Glutamatergic neuron (in vitro differentiated cells): ENCODE results near the gene UBQLN1. TPM values are rescaled to one million over a fixed set of nuclear protein-coding genes. Genes with fewer than 3 reads are reported as not detected.
"Not testable (repeated sequence)": the region's sequence is repeated elsewhere in the genome, so short reads cannot be mapped to it uniquely, and the experiment has no call there.

ENCODE experiments used
- DNase-seq: peaks from one replicate; pipeline ENCODE4 v3.0.0; 2022
- H3K27ac Mint-ChIP-seq: one replicate; pipeline ENCODE4 v1.8.0; 2020; ENCODE audit warnings: mild to moderate bottlenecking, mixed read lengths, inconsistent platforms; ENCODE audit not compliant: unreplicated experiment
- H3K27me3 Mint-ChIP-seq: one replicate; pipeline ENCODE4 v1.8.0; 2020; ENCODE audit warnings: mild to moderate bottlenecking, moderate library complexity, mixed read lengths, inconsistent platforms; ENCODE audit not compliant: unreplicated experiment
- H3K36me3 Mint-ChIP-seq: one replicate; pipeline ENCODE4 v1.8.0; 2020; ENCODE audit warnings: mild to moderate bottlenecking, mixed read lengths, inconsistent platforms; ENCODE audit not compliant: unreplicated experiment
- H3K4me1 Mint-ChIP-seq: one replicate; pipeline ENCODE4 v1.8.0; 2020; ENCODE audit warnings: mild to moderate bottlenecking, low read depth, mixed read lengths, inconsistent platforms; ENCODE audit not compliant: unreplicated experiment
- H3K4me3 Mint-ChIP-seq: one replicate; pipeline ENCODE4 v1.8.0; 2020; ENCODE audit warnings: mild to moderate bottlenecking, mixed read lengths, inconsistent platforms; ENCODE audit not compliant: unreplicated experiment
- H3K9me3 Mint-ChIP-seq: one replicate; pipeline ENCODE4 v1.8.0; 2020; ENCODE audit warnings: mild to moderate bottlenecking, moderate library complexity, mixed read lengths, inconsistent platforms; ENCODE audit not compliant: unreplicated experiment
- total RNA-seq: library from RNA; stranded (reverse); fragmentation: NEBNext Ultra II Directional; extraction: Animal tissue kit (Norgen Biotek cat#: 25700); gene quantifications from one replicate; pipeline ENCODE4 v1.2.1, GENCODE V29; 2021; ENCODE audit not compliant: unreplicated experiment
- TF ChIP-seq, protein P1 (sequence below): fragments of 200-600 bp; sonication (generic); IDR thresholded peaks from one replicate; pipeline ENCODE4 v1.5.0; 2021; ENCODE audit not compliant: partially characterized antibody, unreplicated experiment

UBQLN1 gene
- total RNA-seq, 1 donor from 2014 or later: 188 TPM

DNA sequence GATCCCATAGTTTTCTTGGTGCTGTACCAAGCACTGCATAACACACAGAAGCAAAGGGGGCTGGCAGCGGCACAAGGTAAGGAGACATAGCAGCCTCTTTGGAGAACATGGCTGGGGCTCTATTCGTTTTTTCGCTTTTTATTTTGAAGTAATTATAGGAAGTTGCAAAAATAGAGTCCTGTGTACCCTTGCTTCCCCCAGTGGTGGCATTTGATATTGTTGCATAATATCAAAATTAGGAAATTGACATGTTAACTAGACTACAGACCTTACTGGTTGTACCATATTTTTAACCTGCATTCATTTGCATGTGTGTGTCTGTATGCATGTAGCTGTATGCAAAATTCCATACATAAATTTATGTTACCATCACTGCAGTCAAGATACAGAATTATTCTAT is 6.6 kb upstream of the UBQLN1 start:
- DNase-seq: no peak
- H3K4me1 Mint-ChIP-seq: peaks cover 2% of the 10 kb centered on the region
- H3K9me3 Mint-ChIP-seq: no peaks in the 10 kb centered on the region
- TF ChIP-seq, protein P1, sequence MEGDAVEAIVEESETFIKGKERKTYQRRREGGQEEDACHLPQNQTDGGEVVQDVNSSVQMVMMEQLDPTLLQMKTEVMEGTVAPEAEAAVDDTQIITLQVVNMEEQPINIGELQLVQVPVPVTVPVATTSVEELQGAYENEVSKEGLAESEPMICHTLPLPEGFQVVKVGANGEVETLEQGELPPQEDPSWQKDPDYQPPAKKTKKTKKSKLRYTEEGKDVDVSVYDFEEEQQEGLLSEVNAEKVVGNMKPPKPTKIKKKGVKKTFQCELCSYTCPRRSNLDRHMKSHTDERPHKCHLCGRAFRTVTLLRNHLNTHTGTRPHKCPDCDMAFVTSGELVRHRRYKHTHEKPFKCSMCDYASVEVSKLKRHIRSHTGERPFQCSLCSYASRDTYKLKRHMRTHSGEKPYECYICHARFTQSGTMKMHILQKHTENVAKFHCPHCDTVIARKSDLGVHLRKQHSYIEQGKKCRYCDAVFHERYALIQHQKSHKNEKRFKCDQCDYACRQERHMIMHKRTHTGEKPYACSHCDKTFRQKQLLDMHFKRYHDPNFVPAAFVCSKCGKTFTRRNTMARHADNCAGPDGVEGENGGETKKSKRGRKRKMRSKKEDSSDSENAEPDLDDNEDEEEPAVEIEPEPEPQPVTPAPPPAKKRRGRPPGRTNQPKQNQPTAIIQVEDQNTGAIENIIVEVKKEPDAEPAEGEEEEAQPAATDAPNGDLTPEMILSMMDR: peak; percentile 54
- peaks cover 3% of the 10 kb centered on the region for H3K27me3 Mint-ChIP-seq
- H3K27ac Mint-ChIP-seq: no peak overlapping the region
- H3K4me3 Mint-ChIP-seq: no peak overlapping the region
- H3K36me3 Mint-ChIP-seq: no peaks in the 10 kb centered on the region

GRCh38 chr9:83708515-83709158 is 879 bp upstream of the UBQLN1 start:
- H3K4me1 Mint-ChIP-seq: peaks cover 10% of the 10 kb centered on the region
- DNase-seq: peak; percentile 70
- H3K4me3 Mint-ChIP-seq: peak overlapping the region; percentile 95
- peaks cover 16% of the 10 kb centered on the region for H3K9me3 Mint-ChIP-seq
- TF ChIP-seq, protein P1: no peak
- peak overlapping the region; percentile 100 for H3K27ac Mint-ChIP-seq
- no peaks in the 10 kb centered on the region for H3K36me3 Mint-ChIP-seq
- H3K27me3 Mint-ChIP-seq: peaks cover 11% of the 10 kb centered on the region

DNA sequence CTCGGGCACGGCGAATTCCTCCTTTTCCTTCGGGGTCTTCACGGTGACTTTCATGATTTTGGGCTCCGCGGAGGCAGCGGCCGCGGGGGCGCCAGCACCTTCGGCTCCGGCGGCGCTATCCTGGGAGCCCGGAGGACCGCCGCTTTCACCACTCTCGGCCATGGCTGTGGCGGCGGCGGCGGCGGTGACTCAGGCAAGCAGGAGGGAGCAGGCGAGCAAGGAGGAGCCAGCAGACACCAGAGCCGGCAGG is 315 bp downstream of the UBQLN1 start:
- peak overlapping the region; percentile 94 for H3K27ac Mint-ChIP-seq
- TF ChIP-seq, protein P1: no peak

DNA sequence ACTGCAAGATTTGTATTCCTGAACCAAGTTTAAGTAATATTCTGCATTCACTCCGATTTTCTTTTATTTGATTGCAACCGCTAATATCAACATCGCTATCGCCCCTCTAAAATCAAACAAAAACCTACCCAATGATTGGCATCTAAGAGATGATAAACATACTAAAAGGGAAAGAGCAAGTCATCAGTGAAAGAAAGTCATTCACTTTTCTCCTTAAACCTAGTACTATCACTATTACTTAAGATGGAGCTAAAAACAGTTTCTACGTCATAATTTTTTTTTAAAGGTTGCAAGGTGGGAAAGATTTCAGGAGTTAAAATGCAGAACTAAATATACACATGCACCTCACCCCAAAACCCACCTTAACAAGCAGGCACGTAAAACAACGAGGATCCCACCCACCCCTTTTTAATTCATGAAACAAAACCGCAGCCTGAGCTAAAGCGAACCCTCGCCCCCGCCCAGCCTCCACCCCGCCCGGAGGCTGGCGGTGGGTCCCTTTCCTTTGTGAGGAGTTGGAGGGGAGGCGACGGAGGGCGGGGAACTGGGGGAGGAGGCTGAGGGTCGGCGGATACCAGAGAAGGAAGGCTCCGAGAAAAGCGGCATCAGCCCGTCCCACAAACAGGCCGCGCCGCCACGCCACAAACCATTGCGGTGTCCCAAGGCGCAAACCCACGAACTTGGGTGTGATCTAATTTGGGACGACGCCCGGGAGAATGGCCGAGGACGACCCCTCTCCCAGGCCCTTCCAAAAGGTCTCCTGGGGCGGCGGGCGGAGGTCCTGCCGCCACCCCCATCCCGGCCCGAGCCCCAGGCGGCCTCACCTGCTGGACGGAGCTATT is 861 bp downstream of the UBQLN1 start:
- Mint-ChIP-seq H3K27ac (peak overlapping the region; percentile 94), H3K9me3 (peaks cover 16% of the 10 kb centered on the region), H3K4me1 (peaks cover 20% of the 10 kb centered on the region), H3K36me3 (no peaks in the 10 kb centered on the region), H3K4me3 (peak overlapping the region; percentile 95), H3K27me3 (peaks cover 8% of the 10 kb centered on the region)
- TF ChIP-seq, protein P1: no peak
- peak; percentile 87 for DNase-seq

More for the DNA sequence above, 315 bp downstream of the UBQLN1 start:
- DNase-seq: no peak
- H3K9me3 Mint-ChIP-seq: peaks cover 16% of the 10 kb centered on the region
- H3K4me1 Mint-ChIP-seq: peaks cover 16% of the 10 kb centered on the region
- peaks cover 8% of the 10 kb centered on the region for H3K27me3 Mint-ChIP-seq
- no peaks in the 10 kb centered on the region for H3K36me3 Mint-ChIP-seq
- H3K4me3 Mint-ChIP-seq: peak overlapping the region; percentile 95

- Mint-ChIP-seq H3K27ac (peak overlapping the region; percentile 21), H3K9me3 (peaks cover 16% of the 10 kb centered on the region), H3K4me3 (peak overlapping the region; percentile 95), H3K4me1 (peaks cover 33% of the 10 kb centered on the region)
- not testable (repeated sequence) for DNase-seq, H3K27me3 Mint-ChIP-seq, H3K36me3 Mint-ChIP-seq
Observed at GRCh38 chr9:83705219-83705651, 2.5 kb downstream of the UBQLN1 start.
